ENCODE measurements around the gene UPF1.

UPF1 gene

DNA sequence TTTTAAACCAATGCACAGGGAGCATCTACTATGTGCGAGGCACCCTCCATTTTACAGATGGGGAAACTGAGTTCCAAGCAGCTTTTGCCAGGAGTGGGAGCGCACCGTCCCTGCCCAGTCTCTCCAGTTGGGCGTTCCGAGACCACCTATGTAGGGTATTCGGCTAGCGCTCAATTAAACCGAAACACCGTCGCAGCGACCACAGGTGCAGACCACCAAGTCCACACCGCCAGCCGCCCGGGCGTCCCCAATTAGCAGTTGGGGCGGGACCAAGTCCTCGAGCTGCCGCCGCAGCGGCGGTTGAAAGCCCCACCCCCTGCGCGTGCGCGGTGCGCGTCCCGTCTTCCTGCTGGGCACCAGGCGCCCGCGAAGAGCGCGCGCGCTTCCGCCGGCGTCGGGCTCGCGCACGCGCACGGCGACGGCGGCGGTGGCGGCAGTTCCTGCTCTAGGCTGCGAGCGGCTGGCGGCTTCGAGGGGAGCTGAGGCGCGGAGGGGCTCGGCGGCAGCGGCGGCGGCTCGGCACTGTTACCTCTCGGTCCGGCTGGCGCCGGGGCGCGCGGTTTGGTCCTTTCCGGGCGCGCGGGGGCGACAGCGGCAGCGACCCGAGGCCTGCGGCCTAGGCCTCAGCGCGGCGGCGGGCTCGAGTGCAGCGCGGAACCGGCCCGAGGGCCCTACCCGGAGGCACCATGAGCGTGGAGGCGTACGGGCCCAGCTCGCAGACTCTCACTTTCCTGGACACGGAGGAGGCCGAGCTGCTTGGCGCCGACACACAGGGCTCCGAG lies at the start of gene UPF1:
Gene UPF1 (plus strand): TSS at position 436 of the 782 bp plus-strand sequence. CDS start 251 bp downstream, at position 687.
- peak; percentile 91 to 98 (median 94) for DNase-seq

DNA sequence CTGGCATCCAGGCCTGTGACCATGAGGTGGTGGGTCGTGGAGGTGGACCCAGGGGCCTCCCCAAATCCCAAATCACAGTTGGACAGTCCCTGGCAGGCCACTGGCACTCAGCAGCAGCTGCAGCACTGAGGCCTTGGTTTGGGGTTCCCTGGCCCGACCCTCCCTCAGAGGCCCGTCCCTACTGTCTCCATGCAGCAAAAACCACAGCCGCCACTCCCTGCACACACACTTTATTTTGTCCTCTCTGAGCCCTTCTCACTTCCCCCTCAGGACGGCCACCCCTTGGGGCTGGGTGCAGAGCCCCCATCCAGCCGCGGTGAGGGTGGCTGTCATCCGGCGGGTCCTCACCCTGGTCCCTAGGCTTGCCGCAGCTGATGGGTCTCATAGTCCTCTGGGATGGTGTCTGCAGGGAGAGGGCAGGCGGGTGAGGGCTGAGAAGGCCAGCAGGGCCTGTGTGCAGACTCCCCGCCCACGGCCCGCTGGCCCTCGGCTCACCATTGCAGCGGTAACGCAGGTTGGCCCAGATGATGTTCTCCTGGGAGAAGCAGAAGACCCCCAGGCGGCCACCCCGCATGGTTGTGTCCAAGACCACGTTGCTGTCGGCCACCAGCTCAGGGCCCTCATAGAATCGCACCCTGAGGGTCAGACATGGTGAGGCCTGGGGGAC lies 49.1 kb upstream of the UPF1 start:
- DNase-seq, result no peak

GRCh38 chr19:18783958-18784785 lies 47.6 kb upstream of the UPF1 start:
- no peak for DNase-seq

- no peak for DNase-seq
Measured at GRCh38 chr19:18784786-18785120, 47.0 kb upstream of the UPF1 start.

DNA sequence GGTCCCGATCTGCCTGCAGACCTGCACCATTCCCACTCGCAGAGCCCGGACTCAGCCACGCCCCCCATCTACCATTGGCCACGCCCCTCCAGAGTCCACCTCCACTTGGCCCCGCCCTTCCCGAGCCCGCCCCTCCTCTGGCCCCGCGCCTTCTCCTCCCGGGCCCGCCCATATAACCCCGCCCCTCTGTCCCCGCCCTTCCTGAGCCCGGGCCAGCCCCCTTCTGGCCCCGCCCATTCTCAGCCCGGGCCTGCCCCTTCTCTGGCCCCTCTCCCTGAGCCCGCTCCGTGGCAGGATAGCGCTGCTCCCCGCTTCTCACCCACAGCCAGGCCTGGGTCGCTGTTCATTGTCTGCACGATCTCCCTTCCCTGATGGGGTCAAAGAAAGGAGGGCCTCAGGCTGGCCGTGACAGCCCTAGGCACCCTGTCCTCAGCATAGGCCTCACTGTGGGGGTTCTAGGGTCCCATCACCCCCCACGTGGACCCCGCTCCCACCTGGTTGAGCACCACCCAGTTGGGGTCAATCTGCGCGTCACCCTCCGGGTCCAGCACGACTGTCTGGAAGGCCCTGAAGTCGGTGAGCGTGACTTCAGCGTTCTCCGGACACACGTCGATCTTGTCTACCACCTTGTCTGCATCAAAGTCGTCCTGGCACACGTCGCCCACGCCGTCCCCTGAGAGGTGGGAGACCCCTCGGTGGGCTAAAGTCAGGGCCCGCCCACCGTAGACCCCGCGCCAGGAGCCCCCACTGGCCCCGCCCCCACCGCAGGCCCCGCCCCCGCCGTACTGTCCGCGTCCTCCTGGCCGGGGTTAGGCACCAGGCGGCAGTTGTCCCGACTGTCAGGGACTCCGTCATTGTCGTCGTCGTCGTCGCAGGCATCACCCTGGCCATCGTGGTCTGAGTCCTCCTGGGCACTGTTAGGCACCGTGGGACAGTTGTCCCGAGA lies 46.3 kb upstream of the UPF1 start:
- DNase-seq, result peak; percentile 18 to 40 (median 34)

DNA sequence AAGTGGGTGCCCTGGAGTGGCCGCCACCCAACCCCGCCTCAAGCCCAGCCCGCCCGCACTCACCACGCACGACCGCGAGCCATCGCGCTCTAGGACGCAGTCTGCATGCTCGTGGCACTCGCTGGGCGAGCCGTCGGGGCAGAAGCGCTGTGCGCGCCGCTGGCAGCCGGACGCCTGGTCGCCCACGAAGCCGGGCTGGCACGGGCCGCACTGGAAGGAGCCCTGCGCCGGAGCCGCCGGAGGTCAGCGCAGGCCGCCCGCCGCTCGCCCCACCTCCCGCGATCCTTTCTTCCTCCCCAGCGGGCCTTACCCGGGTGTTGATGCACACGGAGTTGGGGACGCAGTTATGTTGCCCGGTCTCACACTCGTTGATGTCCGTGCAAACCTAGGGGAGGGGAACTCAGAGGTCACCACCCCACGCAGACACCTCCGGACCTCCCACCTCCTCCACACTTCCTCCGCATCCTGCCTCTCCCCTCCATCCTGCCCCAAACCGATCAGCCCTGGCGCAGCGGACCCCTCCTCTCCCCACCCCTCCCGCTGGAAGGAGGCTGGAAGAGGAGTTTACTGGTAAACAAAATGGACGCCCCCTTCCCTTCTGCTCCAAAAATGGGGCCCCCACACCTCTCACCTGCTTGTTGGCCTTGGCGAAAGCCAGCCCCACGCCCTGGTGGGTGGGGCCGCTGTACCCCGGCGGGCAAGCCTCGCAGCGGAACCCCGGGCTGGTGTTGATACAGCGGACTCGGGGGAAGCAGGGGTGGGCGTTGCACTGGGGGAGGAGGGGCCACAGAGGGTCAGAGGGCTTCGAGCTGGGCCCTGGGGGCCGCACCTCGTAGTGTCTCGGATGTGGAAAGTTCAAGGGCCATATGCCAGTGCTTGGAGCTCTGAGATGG lies 43.0 kb upstream of the UPF1 start:
- DNase-seq, result no peak

DNA sequence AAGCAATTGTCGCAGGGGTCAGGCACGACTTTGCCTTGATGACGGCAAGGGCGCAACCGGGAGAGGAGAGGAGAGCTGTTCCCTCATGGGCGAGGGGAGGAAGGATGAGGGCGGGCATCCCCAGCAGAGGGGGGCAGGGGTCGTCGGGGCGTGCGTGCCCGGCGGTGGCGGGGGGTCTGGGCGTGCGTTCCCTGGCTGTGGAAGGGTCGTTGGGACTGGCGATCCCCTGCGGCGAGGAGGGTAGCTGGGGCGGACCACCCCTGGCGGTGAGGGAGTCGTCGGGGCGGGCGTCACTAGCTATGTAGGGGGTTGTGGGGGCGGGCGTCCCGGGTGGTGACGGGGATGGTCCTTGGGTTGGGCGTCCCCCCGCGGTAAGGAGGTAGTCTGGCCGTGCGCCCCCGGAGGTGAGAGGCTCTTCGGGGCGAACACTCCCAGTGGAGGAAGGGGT lies 42.3 kb upstream of the UPF1 start:
- DNase-seq, result no peak

DNA sequence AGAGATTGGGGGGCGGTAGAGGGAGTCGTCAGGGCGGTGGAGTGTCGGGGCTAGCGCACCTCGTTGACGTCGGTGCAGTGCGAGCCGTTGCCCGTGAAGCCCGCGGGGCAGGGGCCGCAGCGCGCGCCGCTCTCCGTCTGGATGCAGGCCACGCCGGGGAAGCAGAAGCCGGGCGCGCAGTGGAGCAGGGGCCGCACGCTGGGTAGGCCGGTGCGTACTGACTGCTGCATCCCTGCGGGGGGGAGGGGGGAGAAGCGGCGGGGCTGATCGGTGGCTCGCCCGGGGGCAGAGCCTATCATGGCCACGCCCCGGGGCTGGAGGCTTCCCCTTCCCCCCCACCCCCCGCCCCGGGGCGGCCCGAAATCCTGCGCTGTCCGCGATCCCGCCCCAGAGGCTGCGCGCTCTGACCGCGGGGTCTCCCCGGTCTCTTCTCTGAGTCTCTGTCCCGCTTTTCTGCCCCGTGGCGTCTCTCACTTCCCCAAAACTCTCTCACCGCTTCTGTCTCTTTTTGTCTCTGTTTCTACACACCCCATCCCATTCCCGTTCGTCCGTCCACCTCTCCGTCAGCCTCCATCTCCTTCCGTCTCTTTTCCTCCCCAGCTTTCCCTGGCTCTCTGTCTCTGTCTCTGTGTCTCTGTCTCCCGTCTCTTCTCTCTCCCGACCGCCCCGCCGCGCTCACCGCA lies 41.7 kb upstream of the UPF1 start:
- no peak for DNase-seq

DNA sequence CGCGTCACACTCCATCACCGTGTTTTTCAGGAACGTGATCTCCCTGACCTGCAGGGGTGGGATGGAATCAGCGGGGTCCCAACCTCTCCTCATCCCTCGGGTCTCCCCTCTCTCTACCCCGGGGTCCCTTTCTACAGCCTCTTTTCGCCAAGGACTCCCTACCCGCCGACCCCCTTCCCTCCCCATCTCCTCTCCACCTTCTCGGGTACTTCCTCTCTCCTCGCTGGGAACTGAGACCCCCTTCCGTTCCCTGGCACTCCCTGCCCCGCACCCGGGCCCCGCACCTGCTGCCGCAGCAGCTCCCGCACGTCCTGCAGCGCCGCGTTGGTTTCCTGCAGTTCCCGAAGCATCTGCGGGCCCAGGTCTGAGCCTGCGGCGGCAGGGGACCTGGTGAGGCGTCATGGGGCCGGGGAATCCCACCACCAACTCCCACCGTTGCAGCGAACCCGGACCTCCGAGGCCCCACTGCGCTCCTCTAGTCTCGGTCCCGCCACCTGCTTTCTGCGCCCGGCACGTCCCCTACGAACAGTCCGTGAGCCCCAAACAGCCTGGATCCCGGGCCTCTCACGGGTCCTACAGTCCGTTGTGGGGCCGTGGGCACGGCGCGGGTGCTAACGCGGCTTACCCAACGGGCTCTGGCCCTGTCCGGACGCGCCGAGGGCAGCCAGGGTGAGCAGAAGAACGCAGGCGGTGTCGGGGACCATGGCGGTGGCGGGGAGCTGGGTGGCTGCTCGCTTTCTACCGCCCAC lies 41.0 kb upstream of the UPF1 start, which contains the start of gene COMP:
Gene COMP (minus strand): TSS at position 740 of the 749 bp plus-strand sequence. CDS start 36 bp downstream, at position 704.
- DNase-seq, result no peak

DNA sequence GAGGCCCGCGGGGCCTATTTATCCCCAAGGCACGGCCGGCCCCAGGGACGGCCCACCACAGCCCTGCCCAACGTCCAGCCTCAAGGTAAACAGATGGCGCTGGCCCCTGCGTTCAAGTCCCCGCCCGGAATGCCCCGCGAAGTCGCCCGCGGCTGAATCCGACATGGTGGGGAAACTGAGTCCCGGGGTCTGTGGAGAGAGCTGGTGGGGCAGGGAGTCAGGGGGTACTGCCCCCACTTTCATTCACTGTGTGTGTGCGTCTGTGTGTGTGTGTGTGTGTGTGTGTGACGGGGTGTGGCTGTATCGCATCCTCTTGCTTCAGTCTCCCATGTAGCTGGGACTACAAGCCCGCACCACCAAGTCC lies 40.5 kb upstream of the UPF1 start:
- DNase-seq, result no peak

- no peak for DNase-seq
Measured at GRCh38 chr19:18792661-18793060, 39.1 kb upstream of the UPF1 start.

DNA sequence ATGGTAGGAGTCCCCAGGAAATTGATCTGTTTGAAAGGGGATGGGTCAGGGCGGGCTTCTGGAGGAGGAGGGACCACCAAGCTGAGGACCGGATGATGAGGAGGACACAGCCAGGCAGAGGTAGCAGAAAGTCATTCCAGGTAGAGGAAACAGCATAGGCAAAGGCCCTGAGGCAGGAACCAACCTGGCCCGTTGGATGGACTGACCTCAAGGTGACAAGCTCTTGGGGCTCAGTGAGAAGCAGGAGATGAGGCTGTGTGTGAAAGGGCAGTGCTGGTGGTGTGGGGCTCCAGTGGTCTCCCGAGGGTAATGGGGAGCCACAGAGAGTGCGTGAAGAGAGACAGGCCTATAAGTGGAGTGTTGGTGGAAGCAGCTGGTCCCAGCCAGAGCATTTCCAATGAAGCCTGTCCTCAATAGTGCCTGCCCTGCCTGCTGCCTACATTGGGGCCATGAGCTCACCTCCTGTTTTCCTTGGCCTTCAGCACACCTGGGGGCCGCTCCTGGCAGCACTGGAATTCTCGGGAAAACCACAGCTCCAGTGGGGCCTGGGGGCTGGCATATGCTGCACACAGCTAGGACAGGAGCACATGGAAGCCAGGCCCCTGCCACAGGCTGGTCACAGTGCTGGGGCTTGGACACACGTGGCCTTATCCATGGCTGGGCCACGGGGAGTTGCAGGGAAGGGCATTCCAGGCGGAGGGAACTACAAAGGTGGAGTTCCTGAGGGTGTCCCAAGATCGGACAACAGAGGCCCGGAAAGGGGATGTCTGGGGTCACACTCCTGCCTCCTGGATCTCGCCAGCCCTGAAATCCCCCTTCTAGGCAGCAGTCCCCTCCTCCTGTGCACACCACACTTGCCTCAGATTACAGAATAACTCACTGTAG lies 38.4 kb upstream of the UPF1 start:
- DNase-seq, result no peak

GRCh38 chr19:18794029-18794313 lies 37.8 kb upstream of the UPF1 start:
- DNase-seq, result no peak

GRCh38 chr19:18794692-18795091 lies 37.1 kb upstream of the UPF1 start:
- no peak for DNase-seq

DNA sequence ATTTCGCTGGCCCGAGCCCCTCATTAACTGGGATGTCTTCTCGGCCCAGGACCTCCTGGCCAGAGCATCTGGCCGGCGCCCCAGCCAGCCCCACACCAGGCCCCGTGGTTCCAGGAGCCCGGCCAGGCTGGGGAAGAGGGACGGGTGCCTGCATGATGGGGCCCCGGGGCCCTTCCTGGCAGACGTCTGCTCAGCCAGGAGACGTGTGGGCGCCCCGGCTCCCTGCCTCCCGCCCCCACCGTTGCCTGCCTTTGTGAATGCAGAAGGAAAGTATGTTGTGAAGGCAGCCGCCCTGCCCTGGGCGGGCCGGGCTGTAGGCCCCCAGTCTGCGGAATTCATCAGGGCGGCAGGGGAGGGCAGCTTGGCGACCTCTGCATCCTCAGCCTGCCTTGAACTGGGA lies 36.2 kb upstream of the UPF1 start:
- no peak for DNase-seq

DNA sequence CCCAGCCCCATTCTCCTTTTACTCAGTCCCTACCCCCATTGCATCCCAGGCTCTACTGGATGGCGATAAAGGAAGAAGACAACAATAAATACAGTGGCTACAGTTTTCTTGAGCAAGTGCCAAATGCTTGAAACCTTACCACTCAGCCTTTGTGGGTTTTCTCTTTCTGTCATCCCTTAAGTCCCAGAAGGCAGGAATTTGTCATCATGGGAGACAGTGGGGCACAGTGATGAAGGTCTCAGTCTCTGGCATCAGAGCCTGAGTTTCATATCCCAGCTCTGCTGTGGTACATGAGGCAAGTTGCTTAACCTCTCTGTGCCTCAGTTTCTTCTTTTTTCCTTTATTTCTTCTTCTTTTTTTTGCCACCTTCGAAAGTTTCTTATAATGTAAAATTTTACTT lies 35.5 kb upstream of the UPF1 start:
- no peak for DNase-seq

GRCh38 chr19:18798384-18799352 lies 33.1 kb upstream of the UPF1 start:
- DNase-seq, result no peak
